Adrenal gland (tissue), 5 donors: Measurements from ENCODE around the gene IFI27L1.

Experiments
- CTCF ChIP-seq, 6 experiments: fragments of 450-650 bp in 4 of 6; fragments of 200-600 bp in 2 of 6; sonication (generic) in 1 of 6; IDR thresholded peaks; 1 replicate in 5 of 6; 2 replicates in 1 of 6; pipeline versions ENCODE4 v1.5.1 to v1.8.0; 2016 to 2021; ENCODE audit warnings: antibody characterized with exemption in 6 of 6, mild to moderate bottlenecking in 2 of 6, moderate library complexity in 1 of 6
- POLR2A ChIP-seq, 2 donors: fragments of 450-650 bp; IDR thresholded peaks; one replicate each; pipeline ENCODE4 v1.6.1; 2017; ENCODE audit warnings: antibody characterized with exemption in 2 of 2, mild to moderate bottlenecking in 2 of 2, moderate library complexity in 1 of 2
- donor health status: DM: no; HTN: no; CAD: no.

- TF ChIP-seq POLR2A (IDR thresholded peaks at IDR 0.05) (no peak), CTCF (IDR thresholded peaks at IDR 0.05) (no peak)
Measured at GRCh38 chr14:94142247-94142646, 61.1 kb downstream of the IFI27L1 start.
